ENCODE data around the gene DNAAF8.

GRCh38 chr16:4798456-4798855 is 64.1 kb downstream of the DNAAF8 start:
- TF ChIP-seq EZH2 (IDR thresholded peaks at IDR 0.05; ENCODE audit: low read depth) (no peak), CTCF (conservative IDR thresholded peaks at IDR 0.05) (no peak)

All from PC-9 (cell line).